NCI-H2081 treated with DMSO at 0.1 percent for 48 hours (cell line): Measurements from ENCODE around the gene RMI2.

Source experiments
- DNase-seq: peaks from one replicate; lab custom pipeline; 2025; lab: John Stamatoyannopoulos, UW

The RMI2 gene

GRCh38 chr16:11399261-11399831 lies 54.1 kb downstream of the RMI2 start:
- DNase-seq = no peak

GRCh38 chr16:11400076-11400475 lies 54.8 kb downstream of the RMI2 start:
- no peak for DNase-seq
